Endothelial cell of umbilical vein (primary cell): ENCODE measurements around the gene MRC2.

Source experiments
- EZH2 ChIP-seq: IDR thresholded peaks from 2 replicates; pipeline ENCODE4 v1.6.1; 2012; ENCODE audit warnings: borderline replicate concordance, low read depth, mild to moderate bottlenecking, moderate library complexity, low read length, inconsistent platforms; ENCODE audit not compliant: severe bottlenecking
- JUN ChIP-seq: IDR thresholded peaks from 2 replicates; pipeline ENCODE4 v1.6.1; 2011; ENCODE audit warnings: borderline replicate concordance, low read depth; ENCODE audit not compliant: insufficient read length, insufficient read depth
- POLR2A ChIP-seq: IDR thresholded peaks from 2 replicates; pipeline ENCODE4 v1.6.1; 2012; ENCODE audit warnings: low read depth, mild to moderate bottlenecking, control low read depth, low read length
- POLR2AphosphoS5 ChIP-seq: IDR thresholded peaks from 2 replicates; pipeline ENCODE4 v1.6.1; 2012; ENCODE audit warnings: low read depth, mild to moderate bottlenecking, control low read depth, low read length, moderate library complexity; ENCODE audit not compliant: insufficient read depth
- TF ChIP-seq, protein P1 (sequence below), 2 donors: IDR thresholded peaks; 1 replicate in 1 of 2; 2 replicates in 1 of 2; pipeline ENCODE4 v1.5.1; 2011; ENCODE audit warnings: low read length in 2 of 2, mild to moderate bottlenecking in 2 of 2, moderate library complexity in 2 of 2, control low read depth in 1 of 2, inconsistent platforms in 1 of 2, low read depth in 1 of 2; ENCODE audit not compliant: insufficient read depth in 1 of 2; ENCODE audit errors: extremely low read depth in 1 of 2

GRCh38 chr17:62666801-62667591, 39.5 kb downstream of the MRC2 start:
- no peak for TF ChIP-seq POLR2AphosphoS5
- TF ChIP-seq EZH2, result no peak
- TF ChIP-seq, protein P1, sequence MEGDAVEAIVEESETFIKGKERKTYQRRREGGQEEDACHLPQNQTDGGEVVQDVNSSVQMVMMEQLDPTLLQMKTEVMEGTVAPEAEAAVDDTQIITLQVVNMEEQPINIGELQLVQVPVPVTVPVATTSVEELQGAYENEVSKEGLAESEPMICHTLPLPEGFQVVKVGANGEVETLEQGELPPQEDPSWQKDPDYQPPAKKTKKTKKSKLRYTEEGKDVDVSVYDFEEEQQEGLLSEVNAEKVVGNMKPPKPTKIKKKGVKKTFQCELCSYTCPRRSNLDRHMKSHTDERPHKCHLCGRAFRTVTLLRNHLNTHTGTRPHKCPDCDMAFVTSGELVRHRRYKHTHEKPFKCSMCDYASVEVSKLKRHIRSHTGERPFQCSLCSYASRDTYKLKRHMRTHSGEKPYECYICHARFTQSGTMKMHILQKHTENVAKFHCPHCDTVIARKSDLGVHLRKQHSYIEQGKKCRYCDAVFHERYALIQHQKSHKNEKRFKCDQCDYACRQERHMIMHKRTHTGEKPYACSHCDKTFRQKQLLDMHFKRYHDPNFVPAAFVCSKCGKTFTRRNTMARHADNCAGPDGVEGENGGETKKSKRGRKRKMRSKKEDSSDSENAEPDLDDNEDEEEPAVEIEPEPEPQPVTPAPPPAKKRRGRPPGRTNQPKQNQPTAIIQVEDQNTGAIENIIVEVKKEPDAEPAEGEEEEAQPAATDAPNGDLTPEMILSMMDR (IDR thresholded peaks at IDR 0.05; ENCODE audit: extremely low read depth in 1 of 2, insufficient read depth in 1 of 2, low read depth in 1 of 2, low read length in 2 of 2), result no peak
- no peak for TF ChIP-seq POLR2A
- TF ChIP-seq JUN, result no peak
